ENCODE data around the gene KCNMA1. TPM values are rescaled to one million over a fixed set of nuclear protein-coding genes. Genes with fewer than 3 reads are reported as not detected.
"Not testable (repeated sequence)": the region's sequence is repeated elsewhere in the genome, so short reads cannot be mapped to it uniquely, and the experiment has no call there.

KCNMA1 gene
- total RNA-seq, 1 experiment from 2014 or later: 139 TPM

- no peak for DNase-seq (ENCODE audit: low read depth)
Observed at GRCh38 chr10:77664008-77664407, 26.4 kb upstream of the KCNMA1 start.

DNA sequence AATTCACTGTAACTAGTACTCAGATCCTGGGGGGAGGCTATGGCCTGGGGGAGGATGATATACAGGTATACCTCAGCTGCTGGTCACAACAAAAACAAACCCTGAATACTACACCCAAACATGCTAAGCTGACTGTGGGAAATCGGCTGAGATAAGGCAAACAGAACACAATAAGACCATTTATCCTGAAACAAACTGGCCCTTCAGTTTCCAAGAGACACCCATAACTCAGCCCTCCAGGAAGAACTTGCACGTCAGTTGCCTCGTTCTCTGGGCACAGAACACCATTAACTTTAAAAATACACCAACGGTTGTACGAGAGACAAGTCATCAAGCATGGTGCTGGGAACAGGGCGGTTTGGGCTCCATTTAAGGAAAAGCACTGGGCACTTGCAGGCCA, 24.1 kb upstream of the KCNMA1 start:
- DNase-seq (ENCODE audit: low read depth): no peak

- DNase-seq (ENCODE audit: low read depth): no peak
Observed at GRCh38 chr10:77661100-77661499, 23.5 kb upstream of the KCNMA1 start.

GRCh38 chr10:77659046-77659670, 21.6 kb upstream of the KCNMA1 start:
- DNase-seq (ENCODE audit: low read depth): not testable (repeated sequence)

- DNase-seq (ENCODE audit: low read depth): no peak
Observed at GRCh38 chr10:77653210-77653609, 15.6 kb upstream of the KCNMA1 start.

GRCh38 chr10:77649333-77650331, 12.0 kb upstream of the KCNMA1 start:
- DNase-seq (ENCODE audit: low read depth): no peak

- no peak for DNase-seq (ENCODE audit: low read depth)
Observed at GRCh38 chr10:77648472-77648871, 10.9 kb upstream of the KCNMA1 start.

DNA sequence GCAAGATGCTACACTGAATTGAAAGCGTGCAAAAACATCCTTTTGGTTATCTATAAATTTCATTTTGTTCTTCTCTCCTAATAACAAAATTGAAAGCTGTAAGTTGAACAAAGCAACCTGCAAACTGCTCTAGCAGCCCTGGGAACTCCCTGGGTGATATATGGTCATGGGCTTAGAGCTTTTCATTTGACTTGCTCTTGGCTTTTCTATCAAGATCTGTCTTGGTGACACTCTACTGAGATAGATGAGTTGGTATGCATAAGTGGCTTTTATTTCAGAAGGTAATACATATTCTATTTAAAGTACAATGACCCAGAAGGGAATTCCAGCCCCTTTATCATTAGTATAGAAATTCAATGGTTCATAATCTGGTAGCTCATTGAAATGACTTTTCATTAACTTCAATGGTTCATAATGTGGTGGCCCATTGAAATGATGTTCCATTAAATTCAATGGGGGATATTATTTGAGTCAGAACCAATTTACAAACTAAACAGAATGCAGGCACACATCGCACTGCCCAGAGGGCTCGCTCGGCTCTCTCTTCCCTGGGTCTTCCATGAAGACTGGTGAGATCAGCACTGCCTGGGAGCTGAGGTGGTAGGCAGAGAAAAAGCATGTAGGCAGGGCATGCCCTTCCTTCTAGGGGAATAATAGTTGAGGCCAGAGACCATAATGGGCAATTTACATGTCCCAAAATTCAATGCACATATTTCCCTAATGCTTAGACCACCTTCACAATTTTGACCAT, 10.1 kb upstream of the KCNMA1 start:
- DNase-seq (ENCODE audit: low read depth): no peak

DNA sequence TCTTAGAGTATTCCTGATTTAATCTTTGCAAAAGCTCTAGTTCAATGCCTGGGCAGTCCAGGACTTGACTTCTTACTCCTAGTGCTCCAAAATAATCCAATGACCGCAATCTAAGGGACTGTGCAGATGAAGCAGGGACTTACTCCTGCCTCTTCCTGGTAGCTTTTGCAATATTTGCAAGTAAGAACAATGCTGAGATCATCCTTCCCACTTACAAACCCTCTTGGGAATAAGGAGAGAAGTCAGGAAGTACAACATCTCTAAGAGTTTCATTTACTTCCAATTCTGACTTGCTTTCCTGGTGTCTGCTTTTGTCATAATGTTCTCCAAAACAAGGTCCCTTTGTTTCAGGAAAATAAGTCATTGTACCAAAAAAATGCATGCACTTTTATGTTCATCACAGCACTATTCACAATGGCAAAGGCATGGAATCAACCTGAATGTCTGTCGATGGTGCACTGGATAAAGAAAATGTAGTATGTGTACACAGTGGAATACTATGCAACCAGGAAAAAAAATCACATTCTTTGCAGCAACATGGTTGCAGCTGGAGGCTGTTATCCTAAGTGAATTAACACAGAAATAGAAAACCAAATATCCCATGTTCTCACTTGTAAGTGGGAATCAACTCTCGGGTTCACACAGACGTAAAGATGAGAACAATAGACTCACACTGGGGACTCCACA, 7.1 kb upstream of the KCNMA1 start:
- no peak for DNase-seq (ENCODE audit: low read depth)

DNA sequence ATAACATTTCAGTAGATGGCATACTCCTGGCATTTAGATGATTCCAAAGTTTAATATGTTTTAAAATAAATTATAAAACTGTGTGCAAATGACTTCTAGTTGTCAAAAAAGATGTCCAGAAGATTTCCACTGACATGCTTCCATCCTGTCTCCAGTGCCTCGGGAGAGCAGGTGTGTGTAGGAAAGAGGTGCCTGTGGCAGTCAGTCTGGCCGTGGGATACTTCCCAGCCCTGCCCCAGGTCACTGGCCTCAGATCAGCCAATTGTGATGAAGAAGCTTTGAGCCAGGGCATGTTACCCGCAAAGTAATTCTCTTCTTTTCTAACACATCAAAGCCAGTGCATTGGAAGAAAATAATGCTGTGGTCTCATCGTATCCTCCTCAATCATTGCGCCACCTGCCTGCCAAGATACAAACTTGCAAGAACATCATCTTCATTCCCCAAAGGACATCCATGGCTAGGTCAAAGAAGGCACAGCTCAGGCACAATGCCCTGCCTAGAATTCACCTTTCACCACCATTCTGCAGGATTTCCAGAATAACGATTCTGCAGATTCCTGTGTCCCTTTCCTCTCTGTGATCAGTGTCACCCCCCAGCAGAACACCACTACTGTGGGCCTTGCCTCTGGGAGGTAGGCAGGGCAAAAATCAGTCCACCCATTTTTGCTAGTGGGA, 6.3 kb upstream of the KCNMA1 start:
- peak; percentile 69 for DNase-seq (ENCODE audit: low read depth)

DNA sequence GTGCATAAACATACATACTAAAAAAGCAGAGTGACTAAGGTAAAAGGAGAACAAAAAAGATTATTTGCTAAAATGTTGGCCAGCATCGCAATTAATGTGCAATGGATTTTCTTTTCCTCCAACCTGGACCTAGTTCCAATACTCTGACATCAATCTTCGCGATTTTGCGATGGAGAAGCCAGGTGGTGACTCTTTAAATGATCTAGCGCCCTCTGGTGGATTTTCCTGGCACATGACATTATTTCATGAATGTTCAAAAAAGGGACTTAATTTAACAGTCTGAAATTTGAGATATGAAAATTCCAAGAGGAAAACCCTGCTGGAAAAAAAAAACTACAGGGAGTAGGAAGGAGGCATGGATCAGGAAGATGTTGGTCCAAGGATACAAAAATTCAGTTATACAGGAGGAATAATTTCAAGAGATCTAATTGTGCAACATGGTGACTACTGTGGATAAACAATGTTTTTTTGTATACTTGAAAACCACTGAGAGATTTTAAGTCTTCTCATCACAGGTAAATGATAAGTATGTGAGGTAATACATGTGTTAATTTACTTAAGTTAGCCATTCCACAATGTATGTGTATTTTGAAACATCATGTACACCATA, 4.3 kb upstream of the KCNMA1 start:
- peak; percentile 83 for DNase-seq (ENCODE audit: low read depth)

DNA sequence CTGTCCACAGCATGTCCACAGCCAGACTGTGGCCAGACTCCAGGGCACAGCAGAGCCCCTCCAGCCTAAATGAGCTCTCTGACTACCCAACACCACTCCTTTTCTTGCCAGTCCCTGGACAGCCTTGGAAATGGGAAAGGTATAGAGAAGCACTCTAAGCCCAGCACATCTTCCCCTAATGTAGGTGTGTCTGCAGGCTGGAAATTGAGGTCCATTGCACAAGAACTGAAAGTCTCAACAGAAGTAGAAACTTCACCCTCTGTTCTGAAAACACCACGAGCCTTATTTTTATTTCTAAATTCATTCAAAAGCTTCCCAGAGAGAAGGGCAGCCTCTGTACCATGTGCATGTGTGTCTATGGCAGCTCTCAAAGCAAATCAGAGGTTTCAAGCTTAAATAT, 3.7 kb upstream of the KCNMA1 start:
- DNase-seq (ENCODE audit: low read depth): no peak

DNA sequence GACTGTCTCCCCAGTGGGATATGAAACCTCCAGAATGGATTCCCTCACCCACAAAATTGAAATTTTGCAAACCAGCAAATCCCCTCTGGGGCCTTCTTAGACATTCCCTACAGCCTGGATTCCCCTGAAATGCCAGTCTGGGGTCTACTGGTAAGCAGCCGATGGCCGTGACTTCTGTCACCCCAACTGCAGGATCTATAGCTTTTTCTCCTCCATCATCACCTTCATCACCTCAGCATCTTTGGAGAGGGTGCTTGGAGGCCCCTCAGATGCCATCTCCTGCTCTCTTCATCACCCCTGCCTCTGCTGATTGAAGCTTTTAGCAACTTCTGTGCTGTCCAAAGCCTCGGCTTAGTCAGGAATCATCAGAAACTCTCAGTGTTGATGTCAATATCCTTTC, 2.6 kb upstream of the KCNMA1 start:
- DNase-seq (ENCODE audit: low read depth): no peak

GRCh38 chr10:77639756-77640155, 2.1 kb upstream of the KCNMA1 start:
- no peak for DNase-seq (ENCODE audit: low read depth)

- DNase-seq (ENCODE audit: low read depth): peak; percentile 45
Observed at GRCh38 chr10:77638321-77639101, 903 bp upstream of the KCNMA1 start.

- no peak for DNase-seq (ENCODE audit: low read depth)
Observed at GRCh38 chr10:77636967-77637531, 559 bp downstream of the KCNMA1 start.

- no peak for DNase-seq (ENCODE audit: low read depth)
Observed at GRCh38 chr10:77636282-77636966, 1.2 kb downstream of the KCNMA1 start.

DNA sequence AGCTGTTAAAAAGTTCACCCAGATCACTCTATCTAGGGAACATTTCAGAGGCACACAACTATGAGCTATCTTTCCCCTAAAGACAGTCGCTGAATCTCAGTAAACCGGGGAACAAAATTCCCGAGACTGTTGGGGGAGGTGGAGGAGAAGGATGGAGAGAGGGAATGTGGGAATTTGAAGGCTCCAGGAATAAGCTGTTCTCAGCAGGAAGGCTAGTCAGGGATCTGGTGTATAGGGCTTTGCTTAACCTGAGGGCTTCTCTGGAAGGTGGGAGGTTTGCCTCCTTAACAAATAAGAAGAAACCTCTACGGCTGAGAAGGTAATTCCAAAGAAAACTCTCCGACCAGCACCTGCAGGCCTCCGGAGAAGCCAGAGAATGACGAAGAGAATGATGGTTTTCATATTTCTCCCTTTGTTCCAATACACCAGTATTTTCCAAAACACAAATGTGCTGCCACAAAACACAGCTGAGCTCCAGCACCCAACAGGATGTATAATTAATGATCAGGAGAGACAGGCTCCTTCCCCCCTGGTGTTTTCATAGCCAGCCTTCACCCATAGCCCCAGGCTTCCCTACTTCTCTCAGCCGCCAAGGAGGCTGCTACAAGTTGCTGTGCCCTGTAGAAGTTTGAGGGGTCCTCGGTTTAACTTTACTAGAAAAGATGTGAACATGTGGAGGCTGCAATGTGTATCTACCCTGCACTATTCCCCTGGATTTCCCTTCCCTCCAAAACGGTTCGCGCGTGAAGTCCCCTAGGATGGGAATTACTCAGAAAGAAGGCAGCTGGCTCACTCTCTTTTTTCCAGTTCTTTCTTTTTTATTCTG, 2.0 kb downstream of the KCNMA1 start:
- no peak for DNase-seq (ENCODE audit: low read depth)

Measured in HT1080 (cell line).